Caki2 (cell line): ENCODE results near the gene TNFRSF11A. TPM values are rescaled to one million over a fixed set of nuclear protein-coding genes. Genes with fewer than 3 reads are reported as not detected.

Experiments
- DNase-seq: peaks from one replicate; pipeline ENCODE4 v3.0.0-alpha.2; 2015; ENCODE audit warnings: low read depth
- in situ Hi-C: cut with HindIII; loops from 2 replicates; pipeline ENCODE4 v1.10.0; 2016; ENCODE audit warnings: low sequenced_read_pairs, low pct_unique_long_range_greater_than_20kb, mixed read lengths
- total RNA-seq: library from RNA; depleted of rRNA; stranded (reverse); fragments of >200 nt; shearing (Covaris generic); gene quantifications from 2 replicates; pipeline ENCODE4 v1.2.3, GENCODE V29; 2014; ENCODE audit warnings: low replicate concordance

Gene TNFRSF11A
- total RNA-seq, 1 experiment from 2014 or later, result 4.3 TPM

DNA sequence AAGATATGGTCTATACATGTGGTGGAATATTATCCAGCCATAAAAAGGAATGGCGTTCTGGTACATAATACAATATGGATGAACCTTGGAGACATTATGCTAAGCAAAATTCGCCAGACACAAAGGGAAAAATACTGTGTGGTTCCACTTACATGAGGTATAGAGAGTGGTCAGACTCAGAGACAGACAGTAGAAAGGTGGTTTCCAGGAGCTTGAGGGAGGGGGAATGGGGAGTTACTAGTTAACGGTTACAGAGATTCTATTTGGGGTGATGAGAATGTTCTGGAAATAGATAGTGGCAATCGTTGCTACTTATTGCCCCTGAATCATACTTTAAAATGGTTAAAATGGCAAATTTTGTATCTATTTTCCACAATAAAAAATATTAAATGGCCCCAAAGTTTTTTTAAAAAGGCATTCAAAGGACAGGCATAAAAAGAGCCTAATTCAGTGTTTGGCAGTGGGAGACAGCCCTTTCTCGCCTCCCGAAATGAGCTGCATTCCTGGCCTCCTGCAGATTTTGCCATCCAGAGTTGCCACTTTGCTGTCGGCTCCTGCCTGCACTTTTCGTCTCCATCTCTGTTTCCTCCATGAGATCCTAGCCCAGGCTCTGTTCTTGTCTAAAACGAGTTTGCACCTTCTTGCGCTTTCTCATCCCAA, 13.5 kb downstream of the TNFRSF11A start:
- in situ Hi-C loops, result no loop called here
- no peak for DNase-seq

DNA sequence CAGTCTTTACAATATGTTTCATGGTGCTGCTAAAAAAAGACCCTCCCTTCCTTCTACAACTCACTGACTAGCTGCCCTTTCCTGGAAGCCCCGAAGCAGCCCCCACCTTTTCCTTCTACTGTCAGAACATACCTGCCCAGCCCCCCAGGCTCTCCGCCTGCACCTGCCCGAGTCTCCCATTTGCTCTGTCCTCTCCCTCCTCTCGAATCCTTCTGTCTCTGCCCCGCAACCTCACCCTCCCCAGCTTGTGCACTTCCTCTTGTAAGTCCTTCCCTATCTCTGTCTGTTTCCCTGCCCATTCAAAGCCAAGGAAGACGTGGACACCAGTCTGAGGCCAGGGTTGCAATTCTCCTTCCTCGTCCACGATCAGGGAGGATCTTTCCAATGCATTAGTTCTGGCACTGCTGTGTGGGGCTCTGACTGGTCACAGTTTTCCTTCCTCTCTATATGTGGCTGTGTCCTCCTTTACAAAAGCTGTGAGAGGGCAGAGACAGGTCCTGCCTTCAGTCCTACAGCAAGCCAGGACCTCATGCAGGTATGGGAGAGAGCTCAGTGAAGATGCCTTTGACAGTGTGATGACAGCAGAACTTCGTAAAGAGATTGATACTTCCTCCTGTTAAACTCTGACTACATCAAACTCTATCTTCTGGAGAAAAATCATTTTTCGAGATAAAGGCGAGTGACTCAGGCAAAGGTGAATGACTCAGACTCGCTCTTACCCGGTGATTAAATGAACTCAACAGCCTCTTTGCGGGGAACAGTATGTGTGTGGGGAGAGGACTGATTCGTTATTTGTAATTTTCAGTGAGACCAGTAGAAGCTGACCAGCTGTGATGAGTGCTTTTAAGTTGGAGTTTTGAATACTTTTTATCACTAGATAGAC, 14.2 kb downstream of the TNFRSF11A start:
- in situ Hi-C loops, result no loop called here
- peak; percentile 44 for DNase-seq

DNA sequence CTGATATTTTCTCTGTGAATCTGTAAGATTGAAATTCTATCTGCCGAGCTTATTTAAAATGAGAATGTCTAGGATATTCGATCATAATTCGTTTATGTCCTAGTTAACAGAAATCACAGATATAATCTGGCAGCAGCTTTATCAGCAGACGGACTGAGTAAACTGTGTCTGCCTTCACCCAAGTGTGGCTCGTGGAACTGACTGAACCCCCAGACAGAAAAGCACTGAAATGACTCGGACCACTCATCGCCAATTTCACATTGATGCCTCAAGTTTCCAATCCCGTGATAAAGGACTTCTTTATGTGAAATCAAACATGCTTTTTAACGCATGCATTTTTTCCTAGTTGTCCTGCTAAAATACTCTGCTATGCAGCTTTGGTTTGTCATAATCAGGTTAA, 15.9 kb downstream of the TNFRSF11A start:
- in situ Hi-C loops, result no loop called here
- no peak for DNase-seq

DNA sequence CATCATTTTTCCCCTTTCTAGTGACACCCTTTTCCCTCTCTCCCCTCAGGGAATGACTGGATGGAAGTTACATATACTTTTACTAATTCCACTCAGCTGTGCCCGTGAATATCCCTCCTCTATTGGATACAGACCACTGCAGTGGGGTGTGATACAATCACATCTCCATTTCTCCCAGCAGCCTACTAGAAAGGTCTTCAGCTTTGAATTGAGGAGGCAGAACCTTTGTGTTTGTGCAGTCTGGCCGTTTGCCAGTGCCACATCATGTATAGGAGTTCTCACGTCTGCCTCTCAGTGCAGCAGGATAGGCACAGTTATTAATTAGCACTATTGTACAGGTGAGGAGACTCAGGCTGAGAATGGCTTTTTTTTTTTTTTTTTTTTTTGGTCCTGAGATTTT, 16.4 kb downstream of the TNFRSF11A start:
- in situ Hi-C loops, result no loop called here
- no peak for DNase-seq

DNA sequence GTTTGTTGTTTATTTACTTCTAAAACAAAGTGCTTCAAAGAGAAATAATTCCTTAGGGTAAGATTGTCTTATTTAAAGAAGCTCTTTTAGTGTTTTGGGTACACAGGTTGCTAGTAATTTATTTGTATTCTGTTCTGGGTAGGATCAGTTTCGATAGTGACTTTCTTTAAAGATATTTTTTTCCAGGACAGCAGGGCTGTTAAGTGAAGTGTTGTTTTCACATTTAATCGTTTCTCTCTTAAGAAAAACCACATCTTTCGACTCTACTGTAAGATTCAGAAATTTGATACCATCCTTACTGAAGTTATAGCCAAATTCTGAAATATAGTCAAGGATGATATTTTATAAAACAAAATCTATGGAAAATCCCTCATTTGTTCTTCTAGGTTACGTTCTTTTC, 17.8 kb downstream of the TNFRSF11A start:
- DNase-seq, result no peak
- in situ Hi-C loops, result no loop called here

DNA sequence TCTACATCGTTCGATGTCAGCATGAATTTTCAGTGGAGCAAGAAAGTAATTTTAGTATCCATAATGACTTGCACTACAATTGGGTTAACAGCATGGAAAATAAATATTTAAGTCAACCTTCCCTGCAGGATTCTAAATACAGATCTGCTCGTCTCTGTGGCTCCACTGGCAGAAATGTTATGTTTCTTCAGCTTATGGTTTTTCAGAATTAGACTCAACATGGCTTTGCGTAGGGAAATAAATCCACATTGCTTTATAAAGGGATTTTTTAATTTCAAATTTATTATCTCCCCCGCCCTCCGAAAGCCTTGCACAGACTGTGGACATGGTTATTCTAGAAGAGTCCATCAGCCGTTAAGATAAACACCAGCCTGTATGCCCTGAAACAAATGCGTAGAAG, 18.2 kb downstream of the TNFRSF11A start:
- in situ Hi-C loops, result no loop called here
- DNase-seq, result no peak

DNA sequence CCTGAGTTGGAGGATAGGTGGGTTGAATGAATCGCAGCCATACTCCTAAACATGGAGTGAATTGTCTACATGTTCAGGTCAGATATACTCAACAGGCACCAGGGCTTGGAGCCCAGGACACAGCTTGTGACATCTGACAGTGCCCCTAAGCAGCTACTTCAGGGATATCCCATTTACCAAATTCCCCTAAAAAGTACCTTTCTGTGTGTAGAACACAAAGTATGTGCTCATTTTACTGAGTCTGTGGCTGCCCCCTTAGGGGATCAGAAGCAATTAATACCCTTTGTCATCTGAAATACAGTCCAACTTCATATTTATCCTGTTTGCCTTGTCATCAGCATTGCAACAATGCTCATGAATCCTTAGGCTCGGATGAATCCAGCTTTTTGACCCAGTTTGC, 20.8 kb downstream of the TNFRSF11A start:
- in situ Hi-C loops, result no loop called here
- DNase-seq, result no peak

DNA sequence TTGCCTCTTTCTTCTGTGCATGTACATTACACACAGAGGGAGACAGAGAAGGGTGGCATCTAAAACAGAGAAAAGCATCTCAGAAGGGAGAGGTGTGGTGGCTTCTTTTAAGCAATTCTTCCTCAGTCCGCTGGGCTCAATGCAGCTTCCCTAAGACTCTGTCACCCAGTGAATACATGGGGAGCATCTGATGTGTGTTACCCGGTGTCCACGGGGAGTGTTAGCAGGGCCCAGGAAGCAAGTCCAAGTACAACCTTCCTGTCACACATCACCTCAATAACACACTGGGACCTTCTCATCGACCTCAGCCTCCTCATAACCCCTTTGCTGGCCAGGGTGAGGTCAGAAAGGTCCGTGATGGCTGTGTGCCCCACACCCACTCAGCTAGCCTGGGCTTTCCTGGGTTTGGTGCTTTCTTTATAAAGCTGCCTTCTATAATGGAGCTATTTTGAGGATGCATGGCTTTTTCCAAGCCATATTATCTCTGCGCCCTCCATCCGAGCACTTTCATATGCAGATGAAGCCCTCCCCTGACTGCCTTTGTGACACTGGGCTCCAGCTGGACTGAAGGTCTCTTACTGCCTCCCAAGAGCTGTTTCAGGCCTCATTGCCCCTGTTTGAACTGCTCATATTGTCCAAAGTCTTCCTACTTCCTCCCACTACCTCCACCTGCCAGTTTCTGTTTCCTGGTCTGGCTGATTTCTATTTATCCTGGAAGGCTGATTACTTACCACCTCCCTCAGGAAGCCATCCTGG, 21.4 kb downstream of the TNFRSF11A start:
- in situ Hi-C loops, result no loop called here
- DNase-seq, result no peak

DNA sequence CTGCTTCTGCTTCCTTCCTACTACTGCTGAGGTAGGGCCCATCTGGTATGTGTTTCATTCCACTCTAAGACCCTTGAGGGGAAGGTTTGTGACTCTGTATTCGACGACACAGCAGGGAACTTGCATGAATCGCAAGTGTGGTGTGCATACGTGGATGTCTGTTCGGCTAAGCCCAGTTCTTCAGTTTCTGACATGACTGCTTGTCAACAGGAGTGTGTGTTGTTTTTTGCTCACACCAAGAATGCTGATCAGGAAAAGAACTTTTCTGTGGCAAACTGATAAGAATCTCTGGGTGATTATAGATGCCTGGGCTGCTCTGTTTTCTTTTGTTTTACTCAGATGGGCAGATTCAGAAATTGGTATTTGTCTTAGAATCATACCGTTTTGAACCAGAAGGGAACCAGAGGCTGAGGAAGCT, 22.0 kb downstream of the TNFRSF11A start:
- no peak for DNase-seq
- in situ Hi-C loops, result no loop called here

DNA sequence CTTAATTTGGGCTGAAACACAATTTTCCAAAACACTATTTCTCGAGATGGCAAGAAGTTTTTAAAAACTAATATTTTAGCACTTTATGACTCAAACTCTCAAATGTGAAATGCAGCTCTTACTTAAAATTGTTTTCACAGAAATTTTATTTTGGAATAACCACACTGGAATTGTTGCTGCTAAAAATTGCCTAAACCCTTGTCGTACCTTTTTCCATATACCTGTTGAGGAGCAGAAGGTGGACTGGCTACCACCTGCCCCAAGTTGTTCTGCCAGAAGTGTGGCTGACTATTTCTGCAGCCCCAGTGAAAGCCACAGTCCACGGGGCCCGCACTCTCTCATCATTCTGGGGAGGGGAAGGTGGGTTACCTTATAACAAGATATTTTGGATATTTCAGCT, 23.4 kb downstream of the TNFRSF11A start:
- in situ Hi-C loops, result no loop called here
- DNase-seq, result no peak

DNA sequence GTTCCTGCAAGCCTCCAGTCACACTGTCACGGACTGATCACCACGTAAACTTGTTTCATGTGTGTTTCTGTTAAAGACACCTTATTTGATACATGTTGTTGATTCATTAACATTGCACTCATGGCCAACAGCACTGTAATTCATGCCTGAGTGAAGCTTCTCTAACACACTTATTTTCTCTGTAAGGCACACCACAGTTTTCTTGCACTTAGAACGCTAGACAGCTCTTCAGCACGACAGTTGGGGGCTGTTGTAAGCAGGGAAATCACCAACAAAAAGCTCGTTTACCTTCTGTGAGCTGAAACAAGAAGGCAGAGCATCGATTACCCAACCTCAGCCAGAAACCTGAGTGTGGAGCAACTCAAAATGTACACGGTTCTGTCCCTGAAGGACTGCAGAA, 28.1 kb downstream of the TNFRSF11A start:
- DNase-seq, result no peak
- in situ Hi-C loops, result no loop called here

DNA sequence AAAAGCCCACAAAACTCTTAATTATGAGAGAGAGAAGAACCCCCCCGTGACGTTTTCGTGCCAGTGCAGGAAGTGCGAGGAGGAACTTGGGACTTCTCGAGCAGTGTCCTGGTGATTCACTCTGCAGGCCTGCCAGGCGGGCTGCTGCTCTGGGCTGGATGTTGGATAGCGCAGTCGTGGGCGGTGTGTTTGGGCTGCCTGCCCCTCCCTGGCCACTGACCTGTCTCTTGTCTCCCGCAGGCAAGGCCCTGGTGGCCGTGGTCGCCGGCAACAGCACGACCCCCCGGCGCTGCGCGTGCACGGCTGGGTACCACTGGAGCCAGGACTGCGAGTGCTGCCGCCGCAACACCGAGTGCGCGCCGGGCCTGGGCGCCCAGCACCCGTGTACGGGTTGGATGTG, 29.0 kb downstream of the TNFRSF11A start:
- no peak for DNase-seq
- in situ Hi-C loops, result no loop called here

DNA sequence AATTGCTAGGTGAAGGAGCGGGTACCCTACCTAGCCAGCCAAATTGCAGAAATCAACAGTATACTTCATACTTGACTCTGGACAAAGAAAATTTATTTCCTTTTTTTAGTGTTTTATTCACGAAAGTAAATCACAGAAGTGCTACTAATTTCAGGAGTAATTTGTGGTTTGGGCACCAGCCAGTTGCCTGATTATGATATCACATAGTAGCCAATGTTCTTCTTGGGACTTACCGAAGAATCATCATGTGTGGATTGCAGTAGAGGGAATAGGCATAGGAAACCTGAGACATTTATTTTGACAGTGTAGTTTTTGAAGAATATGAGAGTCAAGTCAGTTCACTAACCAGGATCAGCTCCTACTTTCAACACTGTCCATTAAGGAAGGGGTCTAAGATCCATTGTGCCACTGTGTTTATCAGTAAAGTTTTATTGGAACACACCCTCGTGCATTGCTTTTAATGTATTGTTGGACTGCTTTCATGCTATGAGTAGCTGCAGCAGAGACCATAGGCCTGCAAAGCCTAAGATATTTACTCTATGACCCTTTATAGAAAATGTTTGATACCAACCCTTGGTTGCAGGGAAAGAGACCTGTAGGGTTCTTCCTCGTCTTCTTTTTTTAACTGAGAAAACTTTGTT, 32.1 kb downstream of the TNFRSF11A start:
- in situ Hi-C loops, result no loop called here
- DNase-seq, result no peak

DNA sequence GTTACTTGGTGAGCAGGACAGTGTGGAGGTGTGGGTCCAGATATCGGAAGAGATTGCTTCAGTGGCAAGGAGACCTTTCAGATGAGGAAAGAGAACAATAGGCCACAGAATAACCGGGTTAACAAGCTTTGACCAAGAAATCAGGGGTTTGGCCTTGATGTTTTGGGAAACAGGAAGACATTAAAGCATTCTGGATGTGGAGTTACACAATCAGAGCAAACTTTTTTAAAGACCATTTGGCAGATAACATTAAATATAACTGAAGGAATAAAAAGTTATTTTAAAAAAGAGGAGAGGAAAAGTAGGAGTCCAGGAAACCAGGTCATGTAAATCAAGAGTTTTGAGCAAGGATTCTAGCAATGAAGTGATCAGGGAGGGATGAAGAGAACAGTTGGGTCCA, 35.7 kb downstream of the TNFRSF11A start:
- in situ Hi-C loops, result no loop called here
- DNase-seq, result no peak

DNA sequence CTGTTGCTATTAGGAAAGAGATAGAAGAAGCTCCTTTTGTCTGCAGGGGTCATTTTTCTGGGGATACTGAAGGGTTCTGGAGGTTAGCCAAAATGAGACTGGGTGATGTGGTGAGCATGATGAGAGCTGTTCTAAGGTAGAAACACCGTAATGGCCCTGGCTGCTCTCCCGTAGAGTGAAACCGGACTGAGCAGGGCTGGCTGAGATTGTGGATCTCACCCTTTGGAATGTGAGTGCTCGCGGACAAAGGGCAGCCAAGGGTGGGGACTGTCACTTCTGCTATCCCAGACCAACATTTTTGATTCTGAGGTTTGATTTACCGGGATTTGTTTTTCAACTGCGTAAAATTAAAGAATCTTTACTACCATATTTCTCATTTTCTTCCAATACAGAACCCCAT, 36.2 kb downstream of the TNFRSF11A start:
- in situ Hi-C loops, result no loop called here
- DNase-seq, result no peak

DNA sequence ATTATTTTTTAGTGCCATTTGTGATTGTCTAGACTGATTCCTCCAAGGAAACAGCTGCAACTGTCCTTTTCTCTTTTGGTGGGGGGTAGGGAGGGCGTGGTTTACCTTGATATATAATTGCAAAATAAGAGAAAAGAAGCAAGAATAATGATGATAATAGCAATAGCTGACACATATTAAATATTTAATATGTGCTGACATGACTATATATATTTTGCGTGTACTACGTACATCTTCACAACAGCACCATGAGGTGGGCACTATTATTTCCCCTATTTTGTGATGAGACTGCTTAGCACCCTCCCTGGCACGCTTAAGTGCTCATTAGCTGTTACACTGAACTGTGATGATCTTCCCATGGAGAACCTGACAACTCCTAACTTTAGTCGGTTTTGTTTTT, 39.4 kb downstream of the TNFRSF11A start:
- no peak for DNase-seq

DNA sequence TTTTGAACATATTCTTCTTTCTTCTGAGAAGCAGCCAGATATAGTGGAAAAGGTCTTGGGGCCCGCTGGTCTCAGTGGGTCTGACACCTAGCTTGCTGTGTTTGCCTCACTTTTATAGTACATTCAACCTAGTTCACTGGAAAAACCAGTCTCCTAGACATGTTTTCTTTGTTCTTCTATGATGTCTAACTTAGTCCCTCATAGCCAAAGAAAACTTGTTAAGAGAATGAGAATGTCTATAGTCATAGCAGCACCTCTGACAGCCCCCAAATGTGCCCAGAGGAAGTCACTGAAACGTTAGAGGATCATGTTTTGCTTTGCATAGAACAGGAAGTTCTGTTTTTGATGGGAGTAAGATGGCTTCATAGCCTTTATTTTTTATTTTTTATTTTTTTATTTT, 40.3 kb downstream of the TNFRSF11A start:
- in situ Hi-C loops, result no loop called here

More for the DNA sequence above, 39.4 kb downstream of the TNFRSF11A start:
- in situ Hi-C loops, result no loop called here

DNA sequence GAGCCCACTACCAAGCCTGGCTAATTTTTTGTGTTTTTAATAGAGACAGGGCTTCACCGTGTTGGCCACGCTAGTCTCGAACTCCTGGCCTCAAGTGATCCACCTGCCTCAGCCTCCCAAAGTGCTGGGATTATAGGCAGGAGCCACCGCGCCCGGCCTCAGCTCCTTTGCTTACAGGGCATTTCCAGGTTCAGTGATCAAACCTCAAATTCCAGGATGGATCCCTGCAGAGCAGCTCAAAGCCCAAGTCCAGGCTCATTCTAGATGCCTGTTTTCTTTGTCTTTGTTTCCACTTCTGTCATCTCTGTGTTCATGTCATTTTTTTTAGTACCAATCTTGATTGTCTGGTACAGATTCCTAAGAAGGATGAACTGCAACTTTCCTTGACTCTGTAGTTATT, 41.9 kb downstream of the TNFRSF11A start:
- in situ Hi-C loops, result no loop called here
- no peak for DNase-seq

More for the DNA sequence above, 40.3 kb downstream of the TNFRSF11A start:
- no peak for DNase-seq

DNA sequence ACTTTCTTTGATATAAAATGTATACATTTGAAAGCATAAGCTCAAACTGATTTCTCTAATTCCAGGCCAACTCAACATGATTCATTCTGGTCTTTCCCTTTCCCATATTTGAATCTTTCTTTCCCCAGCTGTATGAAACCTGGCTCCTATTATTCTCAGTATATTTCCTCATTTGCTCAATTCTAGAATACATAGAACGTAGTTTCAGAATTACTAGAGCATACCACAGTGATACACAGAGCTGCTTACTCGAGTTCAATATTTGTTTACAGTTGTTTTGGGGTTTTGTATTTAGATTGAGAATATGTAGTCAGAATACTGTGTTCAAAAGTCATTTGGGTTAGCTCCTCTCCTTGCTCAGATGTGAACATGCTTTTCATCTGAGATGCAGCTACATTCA, 43.0 kb downstream of the TNFRSF11A start:
- in situ Hi-C loops, result no loop called here
- no peak for DNase-seq
